KBM-7 (cell line): ENCODE data around the gene FKBP3.
"Not testable (repeated sequence)": the region's sequence is repeated elsewhere in the genome, so short reads cannot be mapped to it uniquely, and the experiment has no call there.

Experiments
- DNase-seq: peaks from one replicate; pipeline ENCODE4 v3.0.0-alpha.2; 2015
- in situ Hi-C: fragments of 300-500 bp; cut with MboI; formaldehyde crosslinking; loops from 2 replicates; pipeline ENCODE4 v1.14.3; 2020; ENCODE audit warnings: low sequenced_read_pairs, low pct_unique_long_range_greater_than_20kb, mixed read lengths

Gene FKBP3

DNA sequence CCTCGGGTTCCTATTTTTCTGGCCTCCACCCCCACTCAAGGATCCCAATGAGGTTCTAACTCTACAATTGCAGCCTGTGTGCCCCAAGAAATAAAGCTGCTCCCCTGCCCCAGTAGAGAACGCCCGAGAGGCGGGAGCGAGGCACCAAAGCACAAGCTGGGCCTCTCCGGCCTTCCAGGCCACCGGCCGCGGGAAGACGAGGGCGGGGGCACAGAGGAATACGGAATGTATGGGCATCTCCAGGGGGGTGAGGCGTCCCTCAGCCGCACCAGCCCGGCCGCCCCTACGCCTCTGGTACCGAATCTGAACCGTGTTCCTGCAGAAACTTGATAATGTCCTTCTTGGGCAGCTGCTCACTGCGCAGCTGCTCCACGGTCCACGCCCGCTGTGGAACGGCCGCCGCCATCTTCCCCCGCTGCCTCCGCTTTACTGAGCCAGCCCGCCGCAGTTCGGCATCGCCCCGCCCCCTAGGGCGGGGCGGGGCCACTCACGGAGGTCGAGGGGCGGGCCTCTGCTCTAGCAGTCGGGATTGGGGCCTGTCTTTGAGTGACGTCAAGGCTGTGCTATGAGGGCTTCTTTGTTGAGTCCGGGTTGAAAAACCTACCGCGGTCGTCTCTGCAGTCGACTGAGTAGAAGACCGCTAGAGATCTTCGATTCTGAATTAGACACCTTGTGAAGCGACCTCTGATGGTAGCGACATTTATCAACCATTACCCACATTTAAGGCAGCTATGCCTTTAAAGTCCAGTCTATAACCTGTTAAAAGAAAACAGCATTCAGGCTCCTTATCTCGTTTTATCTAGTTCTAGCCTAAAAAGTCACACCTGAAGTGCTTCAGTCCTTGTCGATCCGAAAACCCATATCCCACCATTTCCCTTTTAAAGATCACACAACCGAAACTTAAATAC lies at the start of gene FKBP3:
FKBP3 (minus strand) TSS at position 431 of the 908 bp plus-strand sequence; CDS start at position 406, 25 bp downstream.
- peak; percentile 99 for DNase-seq

DNA sequence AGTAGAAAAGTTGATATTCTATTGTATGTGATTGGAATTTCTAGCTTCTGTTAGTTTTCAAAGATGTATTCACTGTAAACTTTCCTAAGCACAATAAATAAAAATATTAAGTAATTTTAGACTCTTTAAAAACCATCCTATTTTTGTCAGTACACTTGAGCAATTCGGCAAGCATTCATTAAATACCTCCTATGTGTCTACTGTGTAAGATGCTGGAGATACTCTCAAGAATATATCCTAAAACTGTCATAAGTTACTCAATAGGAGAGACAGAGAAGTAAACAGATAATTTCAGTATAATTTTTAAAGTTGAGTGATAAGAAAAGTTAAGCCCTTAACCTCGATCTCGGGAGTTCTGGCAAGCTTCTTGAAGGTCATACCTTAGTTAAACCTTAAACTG lies 47.5 kb upstream of the FKBP3 start:
- no peak for DNase-seq
- in situ Hi-C loops, result no loop called here

More for the DNA sequence above, at the start of gene FKBP3:
- in situ Hi-C loops, result no loop called here

DNA sequence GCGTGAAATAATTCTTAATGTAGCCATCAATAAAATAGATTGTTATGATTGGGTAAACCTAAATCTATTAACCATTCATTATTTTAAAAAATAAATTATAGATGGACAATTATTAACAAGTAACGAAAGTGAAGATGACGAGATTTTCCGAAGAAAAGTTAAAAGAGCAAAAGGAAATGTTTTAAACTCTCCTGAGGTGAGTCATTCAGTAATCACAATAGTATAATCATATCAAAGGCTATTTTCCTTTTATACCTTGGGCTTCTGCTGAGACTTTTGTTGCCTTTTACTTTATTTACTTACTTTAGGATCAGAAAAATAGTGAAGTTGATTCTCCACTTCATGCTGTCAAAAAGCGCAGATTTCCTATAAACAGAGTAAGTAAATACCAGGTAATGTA lies 47.0 kb upstream of the FKBP3 start:
- no peak for DNase-seq
- in situ Hi-C loops, result no loop called here

DNA sequence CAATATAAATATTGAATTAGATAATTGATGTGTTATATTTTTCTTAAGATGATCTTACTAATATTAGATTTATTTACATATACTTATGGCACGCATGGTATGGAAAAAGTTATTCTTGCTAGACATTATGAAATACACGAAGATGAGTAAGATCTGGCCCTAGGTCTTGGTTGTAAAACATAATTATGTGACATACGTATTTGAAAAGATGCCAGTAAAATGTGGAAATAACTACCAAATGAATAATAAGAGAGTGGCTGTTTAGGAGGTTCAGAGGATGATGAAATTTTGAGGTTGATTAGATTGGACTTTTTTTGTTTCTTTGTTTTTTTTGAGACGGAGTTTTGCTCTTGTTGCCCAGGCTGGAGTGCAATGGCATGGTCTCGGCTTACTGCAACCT lies 42.8 kb upstream of the FKBP3 start:
- in situ Hi-C loops, result no loop called here
- DNase-seq, result no peak

DNA sequence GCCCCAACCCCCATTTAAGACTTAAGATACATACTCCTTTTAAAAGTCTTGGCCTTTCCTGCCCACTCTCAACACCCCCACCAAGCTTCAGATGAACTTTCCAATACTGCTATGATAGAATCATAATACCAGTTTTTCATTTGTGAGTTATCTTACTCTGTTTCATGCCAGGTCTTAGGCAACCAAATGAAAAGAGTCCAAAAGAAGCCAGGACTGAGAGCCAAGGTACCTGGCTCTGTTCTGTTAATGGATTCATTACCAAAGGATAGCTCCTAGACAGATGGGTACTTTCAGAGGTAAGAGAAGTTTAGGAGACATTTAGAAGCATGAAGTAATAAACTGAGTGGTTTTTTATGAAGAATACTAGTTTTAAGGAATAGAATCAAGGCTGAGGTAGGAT lies 35.6 kb upstream of the FKBP3 start:
- DNase-seq, result no peak
- in situ Hi-C loops, result no loop called here

DNA sequence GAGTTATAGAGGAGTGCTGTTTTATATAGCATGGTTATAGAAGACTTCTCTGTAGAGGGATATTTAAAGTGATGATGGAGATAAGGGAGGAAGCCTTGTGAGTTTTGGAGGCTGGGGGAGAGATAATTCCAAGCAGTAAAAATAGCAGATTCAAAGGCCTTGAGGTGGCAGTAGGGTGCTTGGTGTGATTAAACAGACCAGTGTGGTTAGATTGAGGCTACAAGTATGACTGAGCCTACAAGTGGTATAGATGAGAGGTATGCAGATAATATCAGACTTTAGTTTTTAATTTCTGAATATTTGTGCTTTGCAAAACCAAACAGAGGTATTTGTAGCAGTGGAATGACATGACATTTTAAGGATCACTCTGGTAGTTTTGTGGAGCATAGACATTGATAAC lies 21.8 kb upstream of the FKBP3 start:
- in situ Hi-C loops, result no loop called here
- no peak for DNase-seq

DNA sequence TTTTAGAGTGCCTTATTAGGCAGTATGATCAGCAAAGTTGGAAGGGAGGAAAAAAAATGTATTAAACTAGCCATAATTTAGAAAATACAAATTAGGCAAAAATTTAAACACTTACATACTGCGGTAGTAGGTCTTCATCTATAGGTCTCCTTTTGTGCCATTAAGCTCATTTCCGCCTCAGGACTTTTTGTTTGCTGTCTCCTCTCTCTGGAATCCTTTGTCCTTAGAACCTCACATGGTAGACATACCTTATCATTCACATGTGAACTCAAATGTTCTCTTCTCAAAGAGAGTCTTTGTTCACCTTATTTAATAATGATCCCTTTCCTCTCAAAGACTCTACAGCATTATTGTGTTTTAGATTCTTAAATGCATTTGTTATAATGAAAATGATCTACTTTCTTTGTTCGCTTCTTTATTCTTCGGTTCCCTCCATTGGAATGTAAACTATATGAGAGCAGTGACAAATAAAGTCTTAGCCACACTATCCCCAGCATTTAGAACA lies 16.2 kb upstream of the FKBP3 start:
- DNase-seq, result no peak
- in situ Hi-C loops, result no loop called here

DNA sequence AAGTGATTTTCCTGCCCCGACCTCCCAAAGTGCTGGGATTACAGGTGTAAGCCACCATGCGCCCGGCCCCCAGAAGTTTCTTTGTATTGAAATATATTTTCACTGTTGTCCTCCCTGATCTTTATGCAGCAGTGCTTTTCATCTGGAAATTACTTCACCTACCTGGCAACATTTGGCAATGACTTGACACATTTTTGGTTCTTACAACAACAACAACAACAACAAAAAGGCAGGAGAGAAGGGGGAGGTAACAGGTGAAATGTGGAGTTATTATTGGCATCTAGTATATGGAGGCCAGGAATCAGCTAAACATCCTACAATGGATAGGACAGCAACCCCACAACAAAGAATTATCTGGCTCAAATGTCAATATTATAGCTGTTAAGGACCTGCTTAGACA lies 15.3 kb upstream of the FKBP3 start:
- in situ Hi-C loops, result no loop called here
- no peak for DNase-seq

DNA sequence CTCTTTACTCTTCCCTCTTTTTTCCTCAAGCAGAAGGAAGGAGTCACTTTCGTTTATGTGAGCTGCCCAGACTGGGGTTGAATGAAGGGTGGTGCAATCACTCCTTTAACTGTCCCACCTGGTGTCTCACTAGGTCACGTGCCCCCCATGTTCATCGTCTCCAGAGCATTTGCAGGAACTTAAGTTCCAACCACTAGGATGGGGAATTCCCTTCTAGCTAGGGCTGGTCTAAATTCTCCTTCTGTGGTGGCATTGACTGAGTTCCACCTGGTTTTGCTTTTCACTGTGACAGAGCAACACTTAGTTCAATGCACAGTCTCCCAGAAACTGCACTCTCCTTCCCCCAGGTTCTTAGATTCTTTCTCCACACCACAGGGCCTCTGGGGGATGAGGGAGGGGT lies 10.9 kb upstream of the FKBP3 start:
- in situ Hi-C loops, result no loop called here

DNA sequence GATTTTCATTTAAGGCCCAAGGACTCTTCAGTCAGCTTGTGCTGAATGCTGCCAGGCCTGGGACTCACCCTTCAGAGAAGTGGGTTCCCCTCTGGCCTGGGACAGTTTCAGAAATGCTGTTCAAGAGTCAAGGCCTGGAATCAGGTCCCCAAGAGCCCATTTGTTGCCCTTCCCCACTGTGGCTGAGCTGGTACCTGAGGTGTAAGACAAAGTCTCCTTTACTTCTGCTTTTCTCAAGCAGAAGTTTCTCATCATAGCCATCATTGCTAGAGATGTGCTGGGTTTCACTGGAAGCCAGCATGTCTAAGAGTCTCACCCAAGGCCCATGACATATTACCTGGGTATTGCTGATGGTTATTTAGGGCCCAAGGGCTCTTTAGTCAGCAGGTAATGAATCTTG lies 10.4 kb upstream of the FKBP3 start:
- in situ Hi-C loops, result no loop called here
- DNase-seq, result no peak

More for the DNA sequence above, 10.9 kb upstream of the FKBP3 start:
- DNase-seq, result no peak

DNA sequence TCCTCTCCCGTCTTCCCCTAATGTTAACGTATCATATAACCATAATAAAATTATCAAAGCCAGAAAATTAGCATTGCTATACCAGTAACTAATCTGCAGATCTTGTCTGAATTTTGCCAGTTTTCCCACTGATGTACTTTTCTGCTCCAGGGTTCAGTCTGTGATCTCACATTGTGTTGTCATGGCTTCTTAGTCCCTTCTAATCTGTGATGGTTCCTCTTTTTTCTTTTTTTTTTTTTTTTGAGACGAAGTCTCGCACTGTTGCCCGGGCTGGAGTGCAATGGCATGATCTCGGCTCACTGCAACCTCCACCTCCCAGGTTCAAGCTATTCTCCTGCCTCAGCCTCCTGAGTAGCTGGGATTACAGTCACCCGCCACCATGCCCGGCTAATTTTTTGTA lies 7.8 kb upstream of the FKBP3 start:
- peak; percentile 64 for DNase-seq
- in situ Hi-C loops, result not testable (repeated sequence)

DNA sequence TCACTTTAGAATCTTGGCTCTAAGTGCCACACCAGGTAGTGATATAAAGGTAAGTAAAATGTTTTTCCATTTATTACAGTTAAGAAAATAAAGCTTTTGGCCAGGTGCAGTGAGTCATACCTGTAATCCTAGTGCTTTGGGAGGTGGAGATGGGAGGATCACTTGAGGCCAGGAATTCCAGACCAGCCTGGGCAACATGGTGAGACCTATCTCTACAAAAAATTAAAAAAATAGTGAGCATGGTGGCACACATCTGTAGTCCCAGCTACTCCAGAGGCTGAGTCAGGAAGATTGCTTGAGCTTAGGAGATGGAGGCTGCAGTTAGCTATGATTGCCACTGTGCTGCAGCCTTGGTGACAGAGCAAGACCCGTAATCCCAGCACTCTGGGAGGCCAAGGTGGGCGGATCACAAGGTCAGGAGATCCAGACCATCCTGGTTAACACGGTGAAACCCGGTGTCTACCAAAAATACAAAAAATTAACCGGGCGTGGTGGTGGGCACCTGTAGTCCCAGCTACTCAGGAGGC lies 6.4 kb upstream of the FKBP3 start:
- no peak for DNase-seq
- in situ Hi-C loops, result no loop called here

DNA sequence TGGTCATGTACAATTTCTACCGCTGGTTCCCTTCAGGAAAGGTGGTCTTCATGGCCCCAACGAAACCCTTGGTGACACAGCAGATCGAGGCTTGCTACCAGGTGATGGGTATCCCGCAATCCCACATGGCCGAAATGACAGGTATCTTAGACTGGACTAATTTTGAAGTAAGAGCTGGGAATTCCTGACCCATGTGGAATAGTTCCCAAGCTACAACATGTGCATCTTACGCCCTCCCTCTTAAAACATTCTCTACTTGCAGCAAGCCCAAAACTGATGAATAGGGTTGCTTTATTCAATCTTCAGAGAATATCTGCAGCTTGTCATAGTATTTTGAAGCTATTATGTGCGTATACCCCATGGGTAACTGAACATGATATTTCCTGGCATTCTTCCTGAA lies 2.1 kb upstream of the FKBP3 start:
- in situ Hi-C loops, result no loop called here
- DNase-seq, result no peak

DNA sequence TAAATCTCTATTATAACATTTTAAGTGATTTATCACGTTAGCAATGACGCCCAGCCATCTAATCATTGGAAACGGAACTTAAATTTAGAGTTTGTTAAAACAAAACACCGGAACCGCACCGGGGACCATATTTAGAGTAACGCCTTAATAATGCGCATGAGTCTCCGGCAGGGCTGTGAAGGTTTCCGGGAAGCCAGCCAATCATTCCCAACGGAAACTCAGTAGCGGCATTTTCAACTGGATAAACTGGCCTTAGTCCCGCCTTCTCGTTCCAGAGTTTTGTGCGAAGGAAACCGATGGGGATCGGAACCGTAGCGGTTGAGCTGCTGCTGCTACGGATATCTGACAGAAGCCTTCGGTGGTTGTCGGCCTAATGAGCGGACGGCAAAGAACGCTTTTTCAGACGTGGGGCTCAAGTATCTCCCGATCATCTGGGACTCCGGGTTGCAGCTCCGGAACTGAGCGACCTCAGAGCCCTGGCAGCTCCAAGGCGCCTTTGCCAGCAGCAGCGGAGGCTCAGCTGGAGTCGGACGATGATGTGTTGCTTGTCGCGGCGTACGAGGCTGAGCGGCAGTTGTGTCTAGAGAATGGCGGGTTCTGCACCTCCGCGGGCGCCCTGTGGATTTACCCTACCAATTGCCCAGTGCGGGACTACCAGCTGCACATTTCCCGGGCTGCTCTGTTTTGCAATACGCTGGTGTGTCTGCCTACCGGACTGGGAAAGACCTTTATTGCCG lies 1.5 kb upstream of the FKBP3 start, which contains the start of gene FANCM:
FANCM (plus strand) TSS at position 272 of the 737 bp plus-strand sequence; CDS start at position 374, 102 bp downstream.
- in situ Hi-C loops, result no loop called here

DNA sequence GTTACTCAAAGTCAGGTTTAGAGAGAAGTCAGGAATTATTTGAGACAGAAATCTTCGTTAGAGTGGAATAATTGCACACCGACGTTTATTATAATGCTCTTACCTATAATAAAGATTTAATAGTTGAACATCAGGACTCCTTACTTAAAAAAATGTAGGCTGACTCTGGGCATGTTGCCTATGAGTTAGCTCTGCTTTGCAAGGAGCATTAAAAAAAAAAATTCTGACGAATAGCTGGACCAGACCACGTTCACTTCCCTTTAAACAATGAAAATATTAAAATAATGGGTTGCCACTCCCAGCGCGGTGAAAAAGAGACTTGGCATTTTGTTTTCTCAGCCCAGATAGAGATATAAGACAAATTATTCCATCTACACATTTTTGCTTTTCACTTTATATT lies 875 bp upstream of the FKBP3 start:
- no peak for DNase-seq
- in situ Hi-C loops, result no loop called here

More for the DNA sequence above, 1.5 kb upstream of the FKBP3 start, which contains the start of gene FANCM:
- peak; percentile 98 for DNase-seq

DNA sequence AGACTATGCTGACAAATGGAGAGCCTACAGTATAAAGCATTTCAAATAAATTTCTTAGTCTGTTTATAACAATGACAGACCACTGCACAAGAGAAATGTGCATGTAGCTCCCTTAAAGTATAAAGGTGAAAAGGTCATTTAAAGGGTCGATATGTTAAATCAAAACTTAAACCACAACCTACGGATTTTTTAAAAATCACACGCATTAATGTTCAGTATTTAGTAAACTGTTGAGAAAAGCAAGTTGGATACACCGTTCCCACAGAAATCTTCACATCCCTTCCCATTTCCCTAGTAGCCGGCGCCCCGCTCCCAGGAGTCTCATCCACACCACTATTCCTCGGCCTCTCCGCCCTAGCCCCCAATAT lies 614 bp downstream of the FKBP3 start:
- DNase-seq, result no peak
- in situ Hi-C loops, result no loop called here

DNA sequence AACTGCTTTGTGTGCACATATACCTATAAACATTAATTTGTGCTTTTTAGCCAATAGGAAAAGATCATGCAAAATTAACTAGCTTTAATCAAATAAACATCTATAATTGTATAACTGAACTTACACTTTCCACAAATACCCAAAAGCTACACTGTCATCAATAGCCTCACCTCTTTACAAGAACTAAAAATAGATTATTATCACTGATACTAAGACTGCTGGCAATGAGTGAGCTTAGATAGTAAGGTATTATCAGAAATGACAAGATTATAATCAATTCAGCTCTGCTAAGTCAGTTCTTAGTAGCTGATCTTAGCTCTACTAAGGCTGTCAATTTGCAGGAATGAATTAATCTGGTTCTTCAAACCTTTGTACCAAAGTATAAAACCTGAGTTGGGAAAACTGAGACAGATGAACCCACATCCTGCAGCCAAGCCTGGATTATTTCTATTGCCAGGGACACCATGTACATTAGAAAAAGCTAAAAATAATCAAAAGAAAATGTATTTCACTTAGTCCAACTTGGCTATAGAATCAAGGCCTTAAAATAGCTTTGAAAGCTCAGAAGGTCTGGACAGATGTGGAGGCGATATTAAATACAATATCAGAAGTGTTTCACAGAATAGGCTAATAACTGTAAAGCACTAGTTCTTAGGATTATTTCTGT lies 5.2 kb downstream of the FKBP3 start:
- in situ Hi-C loops, result no loop called here
- no peak for DNase-seq

DNA sequence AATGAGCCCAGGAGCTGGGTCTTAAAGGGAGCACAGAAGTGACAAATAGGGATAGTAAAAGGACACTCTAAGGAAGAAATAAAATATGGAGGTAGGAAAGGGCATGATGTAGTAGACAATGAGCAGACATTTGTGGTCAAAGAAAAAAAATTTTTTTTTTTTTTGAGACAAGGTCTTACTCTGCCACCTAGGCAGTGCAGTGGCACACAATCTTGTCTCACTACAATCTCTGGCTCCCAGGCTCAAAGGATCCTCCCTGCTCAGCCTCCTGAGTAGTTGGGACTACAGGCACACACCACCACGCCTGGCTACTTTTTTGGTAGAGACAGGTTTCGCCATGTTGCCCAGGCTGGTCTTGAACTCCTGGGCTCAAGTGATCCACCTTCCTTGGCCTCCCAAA lies 8.5 kb downstream of the FKBP3 start:
- no peak for DNase-seq
- in situ Hi-C loops, result no loop called here

DNA sequence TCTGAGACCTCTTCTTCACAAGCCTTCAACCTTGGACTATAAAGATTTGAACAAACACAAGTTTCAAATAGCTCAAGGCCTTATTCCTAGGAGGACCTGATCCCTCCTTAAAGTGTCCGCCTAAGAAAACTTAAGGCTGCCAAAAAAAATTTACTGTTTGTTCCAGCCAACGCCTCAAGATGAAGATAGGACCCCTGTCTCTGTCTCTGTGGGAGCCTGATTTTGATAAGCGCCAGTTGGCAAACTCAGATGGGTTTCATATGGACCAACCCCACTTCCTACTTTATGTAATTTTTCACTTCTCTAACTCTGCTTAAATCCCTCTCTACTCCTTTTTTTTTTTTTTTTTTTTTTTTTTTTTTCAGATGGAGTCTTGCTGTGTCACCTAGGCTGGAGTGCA lies 11.0 kb downstream of the FKBP3 start:
- DNase-seq, result no peak
- in situ Hi-C loops, result no loop called here
